ENCODE results near the gene IGDCC3.

- TF ChIP-seq SIX5 (IDR thresholded peaks at IDR 0.05; ENCODE audit: low read depth, low read length, severe bottlenecking) (no peak), SUZ12 (IDR thresholded peaks at IDR 0.05; ENCODE audit: unreplicated experiment) (no peak), HCFC1 (IDR thresholded peaks at IDR 0.05; ENCODE audit: low read length) (no peak), CBX5 (IDR thresholded peaks at IDR 0.05; ENCODE audit: low read depth) (no peak), FOS (IDR thresholded peaks at IDR 0.05; ENCODE audit: borderline replicate concordance, extremely low read depth, insufficient read length) (no peak), ATF2 (IDR thresholded peaks at IDR 0.05; ENCODE audit: low read length) (no peak), FOXM1 (IDR thresholded peaks at IDR 0.05; ENCODE audit: low read depth, low read length) (no peak), SP1 (IDR thresholded peaks at IDR 0.05; ENCODE audit: low read depth, low read length) (no peak), ZBTB33 (IDR thresholded peaks at IDR 0.05) (no peak), POLR2A (IDR thresholded peaks at IDR 0.05; ENCODE audit: low read depth, low read length) (no peak)
- TF ChIP-seq, protein P1, sequence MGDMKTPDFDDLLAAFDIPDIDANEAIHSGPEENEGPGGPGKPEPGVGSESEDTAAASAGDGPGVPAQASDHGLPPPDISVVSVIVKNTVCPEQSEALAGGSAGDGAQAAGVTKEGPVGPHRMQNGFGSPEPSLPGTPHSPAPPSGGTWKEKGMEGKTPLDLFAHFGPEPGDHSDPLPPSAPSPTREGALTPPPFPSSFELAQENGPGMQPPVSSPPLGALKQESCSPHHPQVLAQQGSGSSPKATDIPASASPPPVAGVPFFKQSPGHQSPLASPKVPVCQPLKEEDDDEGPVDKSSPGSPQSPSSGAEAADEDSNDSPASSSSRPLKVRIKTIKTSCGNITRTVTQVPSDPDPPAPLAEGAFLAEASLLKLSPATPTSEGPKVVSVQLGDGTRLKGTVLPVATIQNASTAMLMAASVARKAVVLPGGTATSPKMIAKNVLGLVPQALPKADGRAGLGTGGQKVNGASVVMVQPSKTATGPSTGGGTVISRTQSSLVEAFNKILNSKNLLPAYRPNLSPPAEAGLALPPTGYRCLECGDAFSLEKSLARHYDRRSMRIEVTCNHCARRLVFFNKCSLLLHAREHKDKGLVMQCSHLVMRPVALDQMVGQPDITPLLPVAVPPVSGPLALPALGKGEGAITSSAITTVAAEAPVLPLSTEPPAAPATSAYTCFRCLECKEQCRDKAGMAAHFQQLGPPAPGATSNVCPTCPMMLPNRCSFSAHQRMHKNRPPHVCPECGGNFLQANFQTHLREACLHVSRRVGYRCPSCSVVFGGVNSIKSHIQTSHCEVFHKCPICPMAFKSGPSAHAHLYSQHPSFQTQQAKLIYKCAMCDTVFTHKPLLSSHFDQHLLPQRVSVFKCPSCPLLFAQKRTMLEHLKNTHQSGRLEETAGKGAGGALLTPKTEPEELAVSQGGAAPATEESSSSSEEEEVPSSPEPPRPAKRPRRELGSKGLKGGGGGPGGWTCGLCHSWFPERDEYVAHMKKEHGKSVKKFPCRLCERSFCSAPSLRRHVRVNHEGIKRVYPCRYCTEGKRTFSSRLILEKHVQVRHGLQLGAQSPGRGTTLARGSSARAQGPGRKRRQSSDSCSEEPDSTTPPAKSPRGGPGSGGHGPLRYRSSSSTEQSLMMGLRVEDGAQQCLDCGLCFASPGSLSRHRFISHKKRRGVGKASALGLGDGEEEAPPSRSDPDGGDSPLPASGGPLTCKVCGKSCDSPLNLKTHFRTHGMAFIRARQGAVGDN (IDR thresholded peaks at IDR 0.05) = no peak
- TF ChIP-seq, protein P2, sequence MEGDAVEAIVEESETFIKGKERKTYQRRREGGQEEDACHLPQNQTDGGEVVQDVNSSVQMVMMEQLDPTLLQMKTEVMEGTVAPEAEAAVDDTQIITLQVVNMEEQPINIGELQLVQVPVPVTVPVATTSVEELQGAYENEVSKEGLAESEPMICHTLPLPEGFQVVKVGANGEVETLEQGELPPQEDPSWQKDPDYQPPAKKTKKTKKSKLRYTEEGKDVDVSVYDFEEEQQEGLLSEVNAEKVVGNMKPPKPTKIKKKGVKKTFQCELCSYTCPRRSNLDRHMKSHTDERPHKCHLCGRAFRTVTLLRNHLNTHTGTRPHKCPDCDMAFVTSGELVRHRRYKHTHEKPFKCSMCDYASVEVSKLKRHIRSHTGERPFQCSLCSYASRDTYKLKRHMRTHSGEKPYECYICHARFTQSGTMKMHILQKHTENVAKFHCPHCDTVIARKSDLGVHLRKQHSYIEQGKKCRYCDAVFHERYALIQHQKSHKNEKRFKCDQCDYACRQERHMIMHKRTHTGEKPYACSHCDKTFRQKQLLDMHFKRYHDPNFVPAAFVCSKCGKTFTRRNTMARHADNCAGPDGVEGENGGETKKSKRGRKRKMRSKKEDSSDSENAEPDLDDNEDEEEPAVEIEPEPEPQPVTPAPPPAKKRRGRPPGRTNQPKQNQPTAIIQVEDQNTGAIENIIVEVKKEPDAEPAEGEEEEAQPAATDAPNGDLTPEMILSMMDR (IDR thresholded peaks at IDR 0.05 in 2 of 3, conservative IDR thresholded peaks at IDR 0.05 in 1 of 3; ENCODE audit: control insufficient read depth in 2 of 3, extremely low read depth in 1 of 3, insufficient read depth in 1 of 3, low read depth in 3 of 3, low read length in 3 of 3) = no peak
Observed at GRCh38 chr15:65390447-65390846, 12.6 kb upstream of the IGDCC3 start.
